Measurements from ENCODE around the gene PILRB.

DNA sequence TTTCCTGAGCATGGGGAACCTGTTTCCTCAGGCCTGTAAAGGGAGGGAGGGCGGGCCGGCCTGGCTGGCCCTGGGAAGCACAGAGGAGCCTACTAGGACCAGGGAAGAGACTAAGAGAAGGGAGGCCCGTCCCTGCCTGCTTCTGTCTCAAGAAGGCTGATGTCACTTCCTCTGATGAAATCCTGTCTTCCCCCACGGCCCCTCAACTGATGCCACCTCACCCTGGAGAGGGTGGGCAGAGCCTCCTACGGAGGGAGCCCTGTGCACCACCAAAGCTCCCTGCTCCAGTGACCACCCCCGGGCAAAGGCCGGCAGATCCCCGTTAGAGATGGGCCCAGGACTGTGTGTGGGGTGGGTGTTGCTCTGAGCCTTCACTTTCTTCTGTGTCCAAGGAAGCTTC, 14.3 kb downstream of the PILRB start:
- TF ChIP-seq POLR2A (IDR thresholded peaks at IDR 0.05; ENCODE audit: low read depth, low read length), result no peak
- no peak for TF ChIP-seq TAF1 (IDR thresholded peaks at IDR 0.05; ENCODE audit: low read depth, low read length)
- no peak for TF ChIP-seq POLR2AphosphoS5 (IDR thresholded peaks at IDR 0.05; ENCODE audit: low read depth, low read length)
- TF ChIP-seq SPI1 (IDR thresholded peaks at IDR 0.05; ENCODE audit: low read depth, low read length), result no peak
- no peak for TF ChIP-seq POU2F2 (IDR thresholded peaks at IDR 0.05; ENCODE audit: low read depth, low read length)
